ENCODE data around the gene EPHB6.

EPHB6 gene
- 15.2 to 86.9 reads per million in 2 experiments for total RNA-seq

GRCh38 chr7:142854372-142855113 is at the start of gene EPHB6:
TSS of gene EPHB6 (plus strand) at chr7:142855076. CDS start at chr7:142863228, 8,152 bp downstream.
- DNase-seq (ENCODE audit: low read depth), result peak; percentile 49

- no peak for DNase-seq (ENCODE audit: low read depth)
These were observed 49.4 kb upstream of the EPHB6 start for GRCh38 chr7:142805350-142806021.

GRCh38 chr7:142806022-142806356 is 48.9 kb upstream of the EPHB6 start:
- DNase-seq (ENCODE audit: low read depth), result no peak

GRCh38 chr7:142806957-142807356 is 47.9 kb upstream of the EPHB6 start:
- DNase-seq (ENCODE audit: low read depth), result no peak

GRCh38 chr7:142807855-142808460 is 46.9 kb upstream of the EPHB6 start:
- no peak for DNase-seq (ENCODE audit: low read depth)

GRCh38 chr7:142808461-142808801 is 46.4 kb upstream of the EPHB6 start:
- no peak for DNase-seq (ENCODE audit: low read depth)

GRCh38 chr7:142808802-142809583 is 45.9 kb upstream of the EPHB6 start:
- peak; percentile 93 for DNase-seq (ENCODE audit: low read depth)

GRCh38 chr7:142809671-142810070 is 45.2 kb upstream of the EPHB6 start:
- no peak for DNase-seq (ENCODE audit: low read depth)

- no peak for DNase-seq (ENCODE audit: low read depth)
These were observed 43.6 kb upstream of the EPHB6 start for GRCh38 chr7:142811154-142811737.

- DNase-seq (ENCODE audit: low read depth), result no peak
These were observed 42.2 kb upstream of the EPHB6 start for GRCh38 chr7:142812437-142813215.

GRCh38 chr7:142813226-142813625 is 41.6 kb upstream of the EPHB6 start:
- DNase-seq (ENCODE audit: low read depth), result no peak

- no peak for DNase-seq (ENCODE audit: low read depth)
These were observed 41.2 kb upstream of the EPHB6 start for GRCh38 chr7:142813699-142814098.

GRCh38 chr7:142814451-142814850 is 40.4 kb upstream of the EPHB6 start:
- DNase-seq (ENCODE audit: low read depth), result no peak

- DNase-seq (ENCODE audit: low read depth), result no peak
These were observed 39.7 kb upstream of the EPHB6 start for GRCh38 chr7:142815134-142815533.

- DNase-seq (ENCODE audit: low read depth), result no peak
These were observed 37.4 kb upstream of the EPHB6 start for GRCh38 chr7:142817506-142817905.

GRCh38 chr7:142819530-142819929 is 35.3 kb upstream of the EPHB6 start:
- no peak for DNase-seq (ENCODE audit: low read depth)

- DNase-seq (ENCODE audit: low read depth), result no peak
These were observed 32.2 kb upstream of the EPHB6 start for GRCh38 chr7:142822714-142823113.

GRCh38 chr7:142827951-142828500 is 26.9 kb upstream of the EPHB6 start:
- no peak for DNase-seq (ENCODE audit: low read depth)

- DNase-seq (ENCODE audit: low read depth), result no peak
These were observed 22.5 kb upstream of the EPHB6 start for GRCh38 chr7:142832417-142832816.

- DNase-seq (ENCODE audit: low read depth), result no peak
These were observed 21.5 kb upstream of the EPHB6 start for GRCh38 chr7:142833174-142834048.
